ENCODE results near the gene FSTL5. TPM values are rescaled to one million over a fixed set of nuclear protein-coding genes. Genes with fewer than 3 reads are reported as not detected.

Gene FSTL5
- total and polyA plus RNA-seq, 10 of the 15 experiments (the other 5 are each of a cell fraction or from before 2014, with no cell fraction given), result 0.04 to 2.4 (median 0.08) TPM; not detected in 4

- no peaks in the 10 kb centered on the region for H3K4me1 ChIP-seq (ENCODE audit: control insufficient read depth, insufficient read depth, low read length)
- RAD21 ChIA-PET (ENCODE audit: unreplicated experiment), result no interaction called here
- no peaks in the 10 kb centered on the region for H3K9me3 ChIP-seq (replicated peaks; ENCODE audit: control insufficient read depth, insufficient read depth, low read length)
- H3K27me3 ChIP-seq (replicated peaks in 1 of 2; ENCODE audit: control insufficient read depth in 2 of 2, insufficient read depth in 2 of 2, low read length in 1 of 2), result no peaks in the 10 kb centered on the region
- no peaks in the 10 kb centered on the region for H3K36me3 ChIP-seq (ENCODE audit: control insufficient read depth in 2 of 2, insufficient read depth in 2 of 2, low read length in 1 of 2)
- no peaks in the 10 kb centered on the region for H3K79me2 ChIP-seq (ENCODE audit: control insufficient read depth, insufficient read depth, low read length)
- POLR2A ChIA-PET, result no interaction called here
- H3K4me2 ChIP-seq (ENCODE audit: control insufficient read depth, insufficient read depth), result no peak overlapping the region
- no peak for TF ChIP-seq HCFC1 (IDR thresholded peaks at IDR 0.05; ENCODE audit: low read length)
- no peak for TF ChIP-seq RFX5 (IDR thresholded peaks at IDR 0.05; ENCODE audit: low read depth, low read length)
- TF ChIP-seq ATF2 (IDR thresholded peaks at IDR 0.05; ENCODE audit: low read length), result no peak
- no peak for TF ChIP-seq ZBTB33 (IDR thresholded peaks at IDR 0.05)
- no peak for TF ChIP-seq ZBTB11 (CRISPR knock-in tag; IDR thresholded peaks at IDR 0.05)
- no peak for TF ChIP-seq MYC (IDR thresholded peaks at IDR 0.05; ENCODE audit: insufficient read depth, insufficient read length, insufficient replicate concordance, low read length, severe bottlenecking)
- TF ChIP-seq BACH1 (IDR thresholded peaks at IDR 0.05; ENCODE audit: borderline replicate concordance), result no peak
- TF ChIP-seq DPF2 (IDR thresholded peaks at IDR 0.05), result no peak
- no peak for TF ChIP-seq ZNF24 (IDR thresholded peaks at IDR 0.05)
- TF ChIP-seq TCF7 (IDR thresholded peaks at IDR 0.05; ENCODE audit: borderline replicate concordance), result no peak
- no peak for TF ChIP-seq NFYA (IDR thresholded peaks at IDR 0.05; ENCODE audit: borderline replicate concordance, low read depth, low read length)
- TF ChIP-seq NR2C1 (IDR thresholded peaks at IDR 0.05), result no peak
- no peak for TF ChIP-seq EGR1 (IDR thresholded peaks at IDR 0.05; ENCODE audit: borderline replicate concordance in 1 of 2, low read depth in 2 of 2, low read length in 2 of 2)
- SMC1A ChIA-PET (ENCODE audit: uncharacterized antibody, unreplicated experiment), result no interaction called here
- H2AFZ ChIP-seq (ENCODE audit: control insufficient read depth, low read depth, low read length), result no peak overlapping the region; the same call in 1 of the 2 replicates
- no TSS peak for BruUV-seq (replicated peaks)
- WGBS (ENCODE audit: insufficient coverage, insufficient replicate concordance, low lambda C conversion rate, missing lambda C conversion rate), result 0% methylated on average over 2 of the region's 2 CpGs
- in situ Hi-C loops (cut with MboI), result no loop called here
- H3K27ac ChIP-seq (ENCODE audit: control insufficient read depth, insufficient read depth), result no peak overlapping the region
- FAIRE-seq (no peak), ATAC-seq (no peak), DNase-seq (ENCODE audit: low read depth, low spot score) (no peak)
- intact Hi-C loops (cut with micrococcal nuclease; ENCODE audit: unreplicated experiment), result no loop called here
- H3K4me3 ChIP-seq, result no peak overlapping the region
- CTCF ChIA-PET, result no interaction called here
- no peak overlapping the region for H3K9ac ChIP-seq (ENCODE audit: control insufficient read depth, insufficient read depth, low read length)
- H4K20me1 ChIP-seq (ENCODE audit: control insufficient read depth, insufficient read depth), result no peaks in the 10 kb centered on the region
These were observed 152.7 kb downstream of the FSTL5 start for GRCh38 chr4:162011089-162011488.

Data from GM12878 (cell line).